DMS 273 treated with DMSO at 0.1 percent for 48 hours (cell line): ENCODE measurements around the gene CCNY.

Source experiments
- DNase-seq: peaks from one replicate; lab custom pipeline; 2025; lab: John Stamatoyannopoulos, UW

Gene CCNY

GRCh38 chr10:35584946-35585345 lies 248.6 kb downstream of the CCNY start:
- no peak for DNase-seq

DNA sequence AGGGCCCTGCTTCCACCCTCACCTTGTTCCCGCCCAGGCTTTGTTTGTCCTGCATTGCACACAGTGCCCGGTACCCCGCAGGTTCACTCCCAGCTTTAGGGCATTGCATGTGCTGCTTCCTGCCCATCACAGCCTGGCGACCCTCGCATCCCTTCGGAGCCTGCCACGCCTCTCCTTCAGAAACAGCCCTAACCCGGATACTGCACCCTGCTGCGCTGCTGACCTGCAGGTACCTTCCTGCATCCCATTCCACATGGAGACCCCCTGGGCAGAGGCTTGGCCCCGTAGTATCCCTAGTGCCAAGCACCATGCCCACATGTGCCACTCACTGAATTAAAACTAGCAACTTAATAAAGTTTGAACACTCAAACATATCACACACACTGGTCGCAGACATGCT lies 249.0 kb downstream of the CCNY start:
- DNase-seq: no peak

- no peak for DNase-seq
Observed at GRCh38 chr10:35585903-35586535, 249.7 kb downstream of the CCNY start.

- DNase-seq: no peak
Observed at GRCh38 chr10:35588836-35589235, 252.5 kb downstream of the CCNY start.

GRCh38 chr10:35592441-35592840 lies 256.1 kb downstream of the CCNY start:
- no peak for DNase-seq

GRCh38 chr10:35594115-35595079 lies 258.1 kb downstream of the CCNY start:
- no peak for DNase-seq

DNA sequence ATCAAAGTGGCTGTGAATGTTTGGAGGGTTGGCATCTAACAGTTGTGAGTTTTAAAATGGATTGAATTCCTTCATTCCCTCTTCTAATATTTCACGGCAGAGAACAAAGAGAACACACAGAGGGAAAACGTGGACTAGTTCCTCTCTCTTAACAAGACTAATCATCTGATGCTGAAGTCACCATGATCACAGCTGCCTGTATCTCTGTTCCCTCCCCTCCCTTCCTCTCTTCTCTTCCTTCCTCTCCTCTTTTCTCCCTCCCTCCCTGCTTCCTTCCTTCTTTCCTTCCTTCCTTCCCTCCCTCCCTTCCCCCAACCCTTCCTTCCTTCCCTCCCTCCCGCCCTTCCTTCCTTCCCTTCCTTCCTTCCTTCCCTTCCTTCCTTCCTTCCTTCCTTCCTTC lies 258.8 kb downstream of the CCNY start:
- DNase-seq: no peak

GRCh38 chr10:35598379-35598778 lies 262.1 kb downstream of the CCNY start:
- DNase-seq: no peak

DNA sequence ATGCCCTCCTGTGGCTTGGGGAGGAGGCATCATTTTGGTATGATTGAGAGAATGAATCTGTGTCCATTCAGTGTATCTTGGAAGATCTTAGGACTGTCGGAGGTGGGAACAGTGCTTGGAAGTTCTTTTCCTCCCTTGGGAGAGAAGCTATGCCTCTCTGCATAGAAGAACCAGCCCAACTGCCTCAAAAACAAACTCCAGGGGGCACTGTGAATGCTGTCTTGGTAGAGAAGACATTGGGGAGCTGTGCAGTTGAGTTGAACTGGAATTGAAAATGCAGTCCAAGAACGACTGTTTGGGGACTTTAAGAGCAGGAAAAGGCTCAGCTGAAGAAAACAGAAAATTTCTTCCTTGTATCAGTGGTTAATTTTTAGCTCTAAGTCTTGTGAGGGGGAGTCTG lies 263.9 kb downstream of the CCNY start:
- DNase-seq: no peak

GRCh38 chr10:35605191-35605590 lies 268.9 kb downstream of the CCNY start, which contains the start of gene GJD4:
Gene GJD4, plus strand, starts transcription at chr10:35605341. Its CDS starts 227 bp downstream, at chr10:35605568.
- DNase-seq: no peak

DNA sequence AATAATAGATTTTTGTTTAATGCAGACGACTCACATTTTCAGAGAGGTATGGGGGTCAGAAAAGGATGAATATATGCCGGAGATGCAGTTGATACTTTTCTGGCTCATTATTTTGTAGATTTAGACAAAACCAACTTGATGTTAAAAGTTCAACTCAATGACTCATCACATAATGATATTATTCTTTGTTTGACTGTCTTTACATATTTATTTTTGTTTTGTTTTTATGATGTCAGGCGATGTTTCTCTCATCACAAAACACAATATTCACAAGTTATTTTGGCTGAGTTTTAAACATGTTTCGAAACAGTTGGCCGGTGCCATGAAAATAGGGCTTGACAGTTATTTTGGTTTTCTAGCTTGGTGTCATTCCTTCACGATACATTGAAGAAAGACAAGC lies 270.1 kb downstream of the CCNY start:
- no peak for DNase-seq

DNA sequence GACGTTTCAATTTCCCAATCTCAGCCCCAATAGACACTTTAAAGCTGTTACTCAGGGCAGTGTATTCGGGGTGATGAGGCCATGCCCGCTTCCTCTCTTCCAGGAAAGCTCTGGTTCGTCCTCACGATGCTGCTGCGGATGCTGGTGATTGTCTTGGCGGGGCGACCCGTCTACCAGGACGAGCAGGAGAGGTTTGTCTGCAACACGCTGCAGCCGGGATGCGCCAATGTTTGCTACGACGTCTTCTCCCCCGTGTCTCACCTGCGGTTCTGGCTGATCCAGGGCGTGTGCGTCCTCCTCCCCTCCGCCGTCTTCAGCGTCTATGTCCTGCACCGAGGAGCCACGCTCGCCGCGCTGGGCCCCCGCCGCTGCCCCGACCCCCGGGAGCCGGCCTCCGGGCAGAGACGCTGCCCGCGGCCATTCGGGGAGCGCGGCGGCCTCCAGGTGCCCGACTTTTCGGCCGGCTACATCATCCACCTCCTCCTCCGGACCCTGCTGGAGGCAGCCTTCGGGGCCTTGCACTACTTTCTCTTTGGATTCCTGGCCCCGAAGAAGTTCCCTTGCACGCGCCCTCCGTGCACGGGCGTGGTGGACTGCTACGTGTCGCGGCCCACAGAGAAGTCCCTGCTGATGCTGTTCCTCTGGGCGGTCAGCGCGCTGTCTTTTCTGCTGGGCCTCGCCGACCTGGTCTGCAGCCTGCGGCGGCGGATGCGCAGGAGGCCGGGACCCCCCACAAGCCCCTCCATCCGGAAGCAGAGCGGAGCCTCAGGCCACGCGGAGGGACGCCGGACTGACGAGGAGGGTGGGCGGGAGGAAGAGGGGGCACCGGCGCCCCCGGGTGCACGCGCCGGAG lies 271.4 kb downstream of the CCNY start:
- no peak for DNase-seq

DNA sequence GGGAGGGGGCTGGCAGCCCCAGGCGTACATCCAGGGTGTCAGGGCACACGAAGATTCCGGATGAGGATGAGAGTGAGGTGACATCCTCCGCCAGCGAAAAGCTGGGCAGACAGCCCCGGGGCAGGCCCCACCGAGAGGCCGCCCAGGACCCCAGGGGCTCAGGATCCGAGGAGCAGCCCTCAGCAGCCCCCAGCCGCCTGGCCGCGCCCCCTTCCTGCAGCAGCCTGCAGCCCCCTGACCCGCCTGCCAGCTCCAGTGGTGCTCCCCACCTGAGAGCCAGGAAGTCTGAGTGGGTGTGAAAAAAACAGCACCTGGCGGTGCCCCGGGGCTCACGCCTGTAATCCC lies 272.0 kb downstream of the CCNY start:
- DNase-seq: no peak

GRCh38 chr10:35611750-35612149 lies 275.4 kb downstream of the CCNY start:
- no peak for DNase-seq

- DNase-seq: no peak
Observed at GRCh38 chr10:35612385-35613106, 276.2 kb downstream of the CCNY start.

DNA sequence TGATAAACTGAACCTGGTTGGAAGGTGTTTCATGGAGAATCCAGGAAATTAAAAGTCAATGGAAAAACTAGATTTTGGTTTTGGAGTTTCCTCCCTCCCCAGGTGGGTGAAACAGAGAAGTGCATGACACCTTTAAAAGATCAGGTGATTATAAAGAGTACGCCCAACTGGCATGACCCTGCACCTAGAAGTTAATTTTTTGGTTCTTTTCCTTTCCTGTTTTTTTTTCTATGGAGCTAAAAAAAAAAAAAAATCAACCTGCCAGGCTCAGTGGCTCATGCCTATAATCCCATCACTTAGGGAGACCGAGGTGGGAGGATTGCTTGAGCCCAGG lies 276.8 kb downstream of the CCNY start:
- no peak for DNase-seq

DNA sequence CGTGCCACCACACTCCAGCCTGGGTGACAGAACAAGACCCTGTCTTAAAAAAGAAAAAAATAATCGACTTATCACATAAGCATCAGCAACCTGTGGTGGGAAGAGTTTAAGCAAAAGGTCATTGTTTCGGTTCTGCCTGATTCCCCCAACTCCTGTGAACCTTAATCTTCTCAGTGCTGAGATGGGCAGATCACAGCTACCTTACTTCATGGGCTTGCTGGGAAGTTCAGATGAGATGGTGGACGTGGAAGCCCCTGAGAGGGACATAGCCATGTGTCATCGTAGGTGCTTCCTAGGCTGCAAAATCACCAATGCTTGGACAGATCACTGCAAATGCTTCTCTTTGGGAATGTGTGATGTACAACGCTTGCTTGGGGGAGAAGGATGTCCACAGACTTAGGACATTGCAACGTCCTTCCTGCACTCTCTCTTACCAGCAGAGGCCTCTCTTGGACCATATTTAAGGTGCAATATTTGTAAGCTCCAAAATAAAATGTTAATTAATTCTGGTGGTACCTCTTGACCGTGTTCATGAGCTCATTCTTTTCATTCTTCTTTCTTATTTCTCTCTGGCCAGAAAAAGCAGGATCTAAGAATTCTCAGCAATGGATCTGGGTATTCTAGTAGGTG lies 277.4 kb downstream of the CCNY start:
- no peak for DNase-seq

GRCh38 chr10:35614312-35614711 lies 278.0 kb downstream of the CCNY start:
- DNase-seq: no peak
